Measurements from ENCODE around the gene MAST4.
A peak's percentile ranks its signal among the peaks of the same experiment; 100 is the strongest.

Gene MAST4

DNA sequence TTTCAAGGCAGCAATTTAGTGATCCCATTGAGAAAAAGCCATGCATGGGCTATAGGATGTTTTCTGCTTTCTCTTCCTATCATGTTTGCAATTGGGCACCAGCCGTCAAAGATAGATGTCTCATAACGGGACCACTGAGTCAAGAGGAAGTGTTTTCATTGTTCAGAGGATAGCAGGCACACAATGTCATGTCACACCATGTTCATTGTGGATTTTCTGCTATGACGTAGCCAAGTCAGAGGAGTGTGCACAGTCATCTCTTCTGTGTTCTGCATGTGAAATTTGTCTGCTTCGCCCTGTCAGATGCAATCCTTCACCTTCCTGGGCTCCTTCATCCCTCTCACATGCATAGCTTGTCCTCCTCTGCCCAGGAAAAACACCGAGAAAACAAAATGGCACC lies 494.4 kb downstream of the MAST4 start:
- Histone ChIP-seq H3K9me3 (ENCODE audit: control insufficient read depth, low read length) (no peaks in the 10 kb centered on the region), H3K27me3 (ENCODE audit: control insufficient read depth, insufficient read depth, low read length) (no peaks in the 10 kb centered on the region), H3K36me3 (ENCODE audit: control insufficient read depth, insufficient read depth, low read length) (no peaks in the 10 kb centered on the region), H2AFZ (no peak overlapping the region), H3K9ac (no peak overlapping the region), H3K27ac (no peak overlapping the region), H3K4me2 (ENCODE audit: low read length) (no peak overlapping the region), H3K79me2 (peaks cover 3% of the 10 kb centered on the region), H3K4me1 (peaks cover 17% of the 10 kb centered on the region), H3K4me3 (ENCODE audit: low read depth, low read length) (no peak overlapping the region)
- TF ChIP-seq, protein P1, sequence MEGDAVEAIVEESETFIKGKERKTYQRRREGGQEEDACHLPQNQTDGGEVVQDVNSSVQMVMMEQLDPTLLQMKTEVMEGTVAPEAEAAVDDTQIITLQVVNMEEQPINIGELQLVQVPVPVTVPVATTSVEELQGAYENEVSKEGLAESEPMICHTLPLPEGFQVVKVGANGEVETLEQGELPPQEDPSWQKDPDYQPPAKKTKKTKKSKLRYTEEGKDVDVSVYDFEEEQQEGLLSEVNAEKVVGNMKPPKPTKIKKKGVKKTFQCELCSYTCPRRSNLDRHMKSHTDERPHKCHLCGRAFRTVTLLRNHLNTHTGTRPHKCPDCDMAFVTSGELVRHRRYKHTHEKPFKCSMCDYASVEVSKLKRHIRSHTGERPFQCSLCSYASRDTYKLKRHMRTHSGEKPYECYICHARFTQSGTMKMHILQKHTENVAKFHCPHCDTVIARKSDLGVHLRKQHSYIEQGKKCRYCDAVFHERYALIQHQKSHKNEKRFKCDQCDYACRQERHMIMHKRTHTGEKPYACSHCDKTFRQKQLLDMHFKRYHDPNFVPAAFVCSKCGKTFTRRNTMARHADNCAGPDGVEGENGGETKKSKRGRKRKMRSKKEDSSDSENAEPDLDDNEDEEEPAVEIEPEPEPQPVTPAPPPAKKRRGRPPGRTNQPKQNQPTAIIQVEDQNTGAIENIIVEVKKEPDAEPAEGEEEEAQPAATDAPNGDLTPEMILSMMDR (IDR thresholded peaks at IDR 0.05): no peak

DNA sequence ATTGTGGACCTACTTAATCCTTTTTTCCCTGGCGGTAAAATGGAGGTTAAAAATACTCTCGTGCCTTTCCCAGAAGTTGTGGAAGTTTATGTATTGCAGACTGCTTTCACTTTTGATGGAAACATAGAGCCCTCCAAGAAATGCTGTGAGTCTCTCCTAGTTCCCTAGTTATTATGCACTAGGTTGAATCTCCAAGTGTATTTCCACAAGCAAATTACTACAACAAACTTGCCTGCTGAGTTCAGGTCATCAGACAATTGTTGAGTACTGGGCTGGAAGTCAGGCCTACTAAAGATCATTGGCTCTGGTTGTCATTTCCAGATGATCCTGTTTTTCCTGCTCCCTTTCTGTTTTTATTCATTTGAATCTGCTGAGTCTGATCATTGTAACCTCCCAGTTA lies 496.3 kb downstream of the MAST4 start:
- Histone ChIP-seq H3K79me2 (peaks cover 3% of the 10 kb centered on the region), H3K36me3 (ENCODE audit: control insufficient read depth, insufficient read depth, low read length) (no peaks in the 10 kb centered on the region), H3K4me2 (ENCODE audit: low read length) (no peak overlapping the region), H3K4me1 (peaks cover 8% of the 10 kb centered on the region), H3K9me3 (ENCODE audit: control insufficient read depth, low read length) (no peaks in the 10 kb centered on the region), H3K4me3 (ENCODE audit: low read depth, low read length) (no peak overlapping the region), H3K9ac (no peak overlapping the region), H3K27me3 (ENCODE audit: control insufficient read depth, insufficient read depth, low read length) (no peaks in the 10 kb centered on the region), H3K27ac (peak overlapping the region; percentile 12), H2AFZ (no peak overlapping the region)
- TF ChIP-seq, protein P1 (IDR thresholded peaks at IDR 0.05): no peak

DNA sequence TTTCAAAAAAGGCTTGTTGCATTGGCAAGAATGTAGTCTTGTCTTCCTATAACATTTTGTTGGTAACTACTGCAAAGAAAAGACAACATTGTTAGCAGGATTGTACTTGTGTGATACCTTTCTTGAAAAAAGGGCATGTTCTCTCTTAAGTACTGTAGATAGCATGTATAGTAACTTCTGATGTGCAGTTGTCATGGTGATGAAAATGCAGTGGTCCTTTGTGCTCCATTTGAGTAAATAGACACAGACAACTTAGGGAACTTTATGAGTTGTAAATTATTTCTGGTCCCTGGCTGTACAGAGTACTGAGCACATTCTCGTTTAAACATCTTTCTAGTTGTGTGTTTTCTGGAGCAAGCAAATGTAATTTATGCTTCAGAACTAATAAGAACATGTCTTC lies 497.1 kb downstream of the MAST4 start:
- Histone ChIP-seq H3K36me3 (ENCODE audit: control insufficient read depth, insufficient read depth, low read length) (no peaks in the 10 kb centered on the region), H3K4me3 (ENCODE audit: low read depth, low read length) (no peak overlapping the region), H3K4me1 (peaks cover 8% of the 10 kb centered on the region), H3K79me2 (peaks cover 3% of the 10 kb centered on the region), H3K9me3 (ENCODE audit: control insufficient read depth, low read length) (no peaks in the 10 kb centered on the region), H3K9ac (no peak overlapping the region), H2AFZ (no peak overlapping the region), H3K27ac (no peak overlapping the region), H3K27me3 (ENCODE audit: control insufficient read depth, insufficient read depth, low read length) (no peaks in the 10 kb centered on the region), H3K4me2 (ENCODE audit: low read length) (no peak overlapping the region)
- TF ChIP-seq, protein P1 (IDR thresholded peaks at IDR 0.05): no peak

DNA sequence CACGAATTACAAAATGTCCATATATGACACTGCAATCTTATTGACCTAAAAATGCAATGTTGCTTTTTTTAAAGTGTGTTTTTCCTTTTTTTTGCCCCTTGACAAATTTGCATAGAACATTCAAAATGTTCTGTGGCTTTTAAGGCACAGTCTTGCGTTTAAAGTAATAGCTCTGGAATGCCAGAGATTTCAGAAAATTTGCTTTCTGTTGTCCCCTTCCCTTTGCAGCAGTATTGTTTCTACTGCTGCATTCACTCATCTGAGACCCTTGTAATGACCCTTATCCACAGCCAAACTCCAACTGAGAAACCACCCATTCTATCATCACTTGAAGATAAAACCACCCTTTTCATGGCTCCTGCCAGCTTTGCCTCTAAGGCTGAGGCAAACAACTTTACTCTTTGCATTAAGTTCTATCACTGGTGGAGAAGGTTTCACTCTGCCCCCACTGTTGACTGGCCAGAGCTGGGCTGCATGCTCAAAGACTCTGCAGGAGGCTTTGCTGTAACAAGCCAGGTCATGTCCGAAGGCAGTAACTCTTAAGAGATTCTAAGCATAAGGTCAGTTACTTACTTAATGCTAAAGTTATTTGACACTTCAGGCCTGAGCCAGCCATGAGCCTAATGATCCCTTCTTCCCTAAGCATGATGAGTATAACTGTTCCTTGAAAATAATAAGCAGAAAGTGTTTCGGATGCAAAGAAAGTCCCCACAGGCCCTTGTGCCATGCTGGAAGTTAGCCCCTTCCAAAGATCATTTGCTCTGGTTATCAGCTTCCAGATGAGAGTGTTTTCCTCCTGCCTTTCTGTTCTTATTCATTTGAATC lies 498.5 kb downstream of the MAST4 start:
- H3K4me3 ChIP-seq (ENCODE audit: low read depth, low read length): no peak overlapping the region

More for the DNA sequence above, 498.5 kb downstream of the MAST4 start:
- Histone ChIP-seq H3K9me3 (ENCODE audit: control insufficient read depth, low read length) (no peaks in the 10 kb centered on the region), H3K4me1 (peaks cover 6% of the 10 kb centered on the region), H3K4me2 (ENCODE audit: low read length) (no peak overlapping the region), H3K36me3 (ENCODE audit: control insufficient read depth, insufficient read depth, low read length) (no peaks in the 10 kb centered on the region), H3K27me3 (ENCODE audit: control insufficient read depth, insufficient read depth, low read length) (no peaks in the 10 kb centered on the region), H3K9ac (no peak overlapping the region), H3K79me2 (peaks cover 3% of the 10 kb centered on the region), H3K27ac (peak overlapping the region; percentile 12), H2AFZ (no peak overlapping the region)
- TF ChIP-seq, protein P1 (IDR thresholded peaks at IDR 0.05): no peak
